IMR-90 (cell line): ENCODE measurements around the gene FADS1. TPM values are rescaled to one million over a fixed set of nuclear protein-coding genes. Genes with fewer than 3 reads are reported as not detected.
A peak's percentile ranks its signal among the peaks of the same experiment; 100 is the strongest.

ENCODE experiments used
- ATAC-seq: fragments of 200-7000 bp; cut with Tn5 transposase; 2 replicates; pipeline ENCODE4 v1.9.1; 2020; ENCODE audit warnings: low read depth, mild to moderate bottlenecking, moderate library complexity
- BruUV-seq: library from RNA; stranded (reverse); fragments of 400-500 nt; replicated peaks from 2 replicates; lab custom pipeline; 2021; lab: Mats Ljungman, UMichigan
- CTCF ChIA-PET: fragments of 300-600 bp; formaldehyde crosslinking; extraction: SDS; loops from one replicate; lab custom pipeline; 2021; ENCODE audit warnings: antibody characterized with exemption; lab: Yijun Ruan, JAX
- POLR2A ChIA-PET: fragments of 300-600 bp; sonication (Branson Sonifier 250); formaldehyde crosslinking; loops from one replicate; lab custom pipeline; 2022; ENCODE audit warnings: antibody characterized with exemption; ENCODE audit not compliant: unreplicated experiment; lab: Charles Lee
- DNase-seq: peaks from one replicate; pipeline ENCODE4 v3.0.0; 2013
- H2AFZ ChIP-seq: replicated peaks from 2 replicates; pipeline ENCODE3; 2013; ENCODE audit warnings: low read length, mild to moderate bottlenecking; ENCODE audit not compliant: poor library complexity
- H2AK5ac ChIP-seq: 2 replicates; pipeline ENCODE4 v1.6.1; 2013; ENCODE audit warnings: low read depth, low read length, inconsistent platforms
- H2AK9ac ChIP-seq: replicated peaks from 2 replicates; pipeline ENCODE3; 2013; ENCODE audit warnings: mild to moderate bottlenecking, low read depth, low read length, moderate library complexity; ENCODE audit not compliant: poor library complexity
- H2BK120ac ChIP-seq: 2 replicates; pipeline ENCODE4 v1.6.1; 2013; ENCODE audit warnings: low read depth, low read length, inconsistent platforms
- H2BK15ac ChIP-seq: 3 replicates; pipeline ENCODE4 v1.6.1; 2013; ENCODE audit warnings: low read depth, low read length, inconsistent platforms
- H2BK20ac ChIP-seq: 2 replicates; pipeline ENCODE4 v1.6.1; 2013; ENCODE audit warnings: low read depth, mild to moderate bottlenecking, inconsistent platforms, low read length, moderate library complexity
- H2BK5ac ChIP-seq: 2 replicates; pipeline ENCODE4 v1.6.1; 2013; ENCODE audit warnings: mild to moderate bottlenecking, low read depth, low read length, inconsistent platforms; ENCODE audit not compliant: poor library complexity, severe bottlenecking
- H3K14ac ChIP-seq: replicated peaks from 2 replicates; pipeline ENCODE4 v1.6.1; 2013; ENCODE audit warnings: low read depth, low read length, inconsistent platforms
- H3K18ac ChIP-seq: 2 replicates; pipeline ENCODE4 v1.6.1; 2013; ENCODE audit warnings: low read depth, low read length, control low read depth
- H3K23ac ChIP-seq: 2 replicates; pipeline ENCODE4 v1.6.1; 2013; ENCODE audit warnings: low read depth, low read length, inconsistent platforms
- H3K27ac ChIP-seq: 2 replicates; pipeline ENCODE4 v1.5.1; 2013; ENCODE audit warnings: mild to moderate bottlenecking, control low read depth, low read length; ENCODE audit not compliant: insufficient read depth
- H3K27me3 ChIP-seq: 2 replicates; pipeline ENCODE4 v1.6.1; 2013; ENCODE audit warnings: low read length; ENCODE audit not compliant: control insufficient read depth, insufficient read depth
- H3K36me3 ChIP-seq: 2 replicates; pipeline ENCODE4 v1.6.1; 2013; ENCODE audit warnings: low read length, mixed read lengths; ENCODE audit not compliant: control insufficient read depth, insufficient read depth
- H3K4ac ChIP-seq: 2 replicates; pipeline ENCODE4 v1.6.1; 2013; ENCODE audit warnings: low read depth, low read length, inconsistent platforms
- H3K4me1 ChIP-seq: 2 replicates; pipeline ENCODE4 v1.6.1; 2013; ENCODE audit warnings: low read length, mixed read lengths; ENCODE audit not compliant: control insufficient read depth, insufficient read depth
- H3K4me2 ChIP-seq: 2 replicates; pipeline ENCODE4 v1.6.1; 2013; ENCODE audit warnings: low read depth, mild to moderate bottlenecking, control low read depth, low read length, moderate library complexity
- H3K4me3 ChIP-seq: 2 replicates; pipeline ENCODE4 v1.5.1; 2013; ENCODE audit warnings: low read depth, mild to moderate bottlenecking, control low read depth, low read length, moderate library complexity; ENCODE audit not compliant: insufficient read depth
- H3K56ac ChIP-seq: 2 replicates; pipeline ENCODE4 v1.6.1; 2013; ENCODE audit warnings: low read length, inconsistent platforms; ENCODE audit not compliant: insufficient read depth; ENCODE audit errors: extremely low read depth
- H3K79me1 ChIP-seq, 2 experiments: 2 replicates each; pipeline ENCODE4 v1.6.1; 2013; ENCODE audit warnings: low read length in 2 of 2, inconsistent platforms in 1 of 2, low read depth in 1 of 2
- H3K9ac ChIP-seq: 2 replicates; pipeline ENCODE4 v1.6.1; 2013; ENCODE audit warnings: low read depth, low read length, control low read depth
- H3K9me1 ChIP-seq: 2 replicates; pipeline ENCODE4 v1.6.1; 2013; ENCODE audit warnings: low read length, inconsistent platforms; ENCODE audit not compliant: insufficient read depth
- H3K9me3 ChIP-seq: 2 replicates; pipeline ENCODE4 v1.6.1; 2013; ENCODE audit warnings: low read length; ENCODE audit not compliant: control insufficient read depth, insufficient read depth
- H4K20me1 ChIP-seq: 2 replicates; pipeline ENCODE4 v1.6.1; 2013; ENCODE audit warnings: low read length, inconsistent platforms; ENCODE audit not compliant: insufficient read depth
- H4K5ac ChIP-seq: 2 replicates; pipeline ENCODE4 v1.6.1; 2013; ENCODE audit warnings: mild to moderate bottlenecking, low read depth, low read length, control low read depth
- H4K8ac ChIP-seq, 2 experiments: 2 replicates each; pipeline ENCODE4 v1.6.1; 2013; ENCODE audit warnings: low read depth in 2 of 2, low read length in 2 of 2, control low read depth in 1 of 2, inconsistent platforms in 1 of 2
- H4K91ac ChIP-seq: 2 replicates; pipeline ENCODE4 v1.6.1; 2013; ENCODE audit warnings: low read depth, low read length, inconsistent platforms; ENCODE audit not compliant: insufficient read depth
- BHLHE40 ChIP-seq: fragments of 150-350 bp; IDR thresholded peaks from 2 replicates; pipeline ENCODE4 v1.6.1; 2016; ENCODE audit warnings: mild to moderate bottlenecking, low read depth, low read length
- CEBPB ChIP-seq: IDR thresholded peaks from 2 replicates; pipeline ENCODE4 v1.6.1; 2012; ENCODE audit warnings: low read depth, low read length, improper control_type of control experiment
- CHD1 ChIP-seq: IDR thresholded peaks from 2 replicates; pipeline ENCODE4 v1.6.1; 2012; ENCODE audit warnings: low read depth, low read length, improper control_type of control experiment
- CTCF ChIP-seq: conservative IDR thresholded peaks from 2 replicates; pipeline ENCODE4 v1.5.1; 2012; ENCODE audit warnings: mild to moderate bottlenecking, low read depth, low read length, improper control_type of control experiment
- ELK1 ChIP-seq: fragments of 150-350 bp; IDR thresholded peaks from 2 replicates; pipeline ENCODE4 v1.6.1; 2016; ENCODE audit warnings: low read depth, mild to moderate bottlenecking, low read length, moderate library complexity, borderline replicate concordance
- FOS ChIP-seq: fragments of 150-350 bp; IDR thresholded peaks from 2 replicates; pipeline ENCODE4 v1.6.1; 2016; ENCODE audit warnings: low read depth, low read length
- MAFK ChIP-seq: IDR thresholded peaks from 2 replicates; pipeline ENCODE4 v1.6.1; 2012; ENCODE audit warnings: low read depth, low read length, improper control_type of control experiment
- MAZ ChIP-seq: IDR thresholded peaks from 2 replicates; pipeline ENCODE4 v1.6.1; 2012; ENCODE audit warnings: low read depth, mild to moderate bottlenecking, low read length, improper control_type of control experiment, moderate library complexity, borderline replicate concordance
- MXI1 ChIP-seq: IDR thresholded peaks from 2 replicates; pipeline ENCODE4 v1.6.1; 2012; ENCODE audit warnings: low read depth, mild to moderate bottlenecking, low read length, moderate library complexity, borderline replicate concordance
- NFE2L2 ChIP-seq: fragments of 150-350 bp; IDR thresholded peaks from 2 replicates; pipeline ENCODE4 v1.6.1; 2016; ENCODE audit warnings: low read depth, mild to moderate bottlenecking, low read length
- POLR2A ChIP-seq: IDR thresholded peaks from 2 replicates; pipeline ENCODE4 v1.6.1; 2012; ENCODE audit warnings: mild to moderate bottlenecking, low read depth, low read length
- RAD21 ChIP-seq: IDR thresholded peaks from 2 replicates; pipeline ENCODE4 v1.6.1; 2012; ENCODE audit warnings: low read length, improper control_type of control experiment
- RCOR1 ChIP-seq: IDR thresholded peaks from 2 replicates; pipeline ENCODE4 v1.6.1; 2012; ENCODE audit warnings: mild to moderate bottlenecking, low read length, improper control_type of control experiment; ENCODE audit not compliant: insufficient replicate concordance
- RFX5 ChIP-seq: IDR thresholded peaks from 2 replicates; pipeline ENCODE4 v1.8.0; 2012; ENCODE audit warnings: low read depth, mild to moderate bottlenecking, low read length, moderate library complexity
- SMC3 ChIP-seq: fragments of 150-350 bp; IDR thresholded peaks from 2 replicates; pipeline ENCODE4 v1.6.1; 2016; ENCODE audit warnings: low read depth, mild to moderate bottlenecking, antibody characterized with exemption, low read length, moderate library complexity
- USF2 ChIP-seq: fragments of 150-350 bp; IDR thresholded peaks from 2 replicates; pipeline ENCODE4 v1.6.1; 2017; ENCODE audit warnings: mild to moderate bottlenecking, antibody characterized with exemption, low read length, low read depth
- WGBS, 2 experiments: methylation state at CpG; one replicate each; pipeline versions ENCODE4 v1.1.5 to v1.1.7; 2013; ENCODE audit warnings: missing lambda C conversion rate in 2 of 2; ENCODE audit not compliant: insufficient read length in 1 of 2; ENCODE audit errors: extremely low coverage in 2 of 2; 5-methylcytosine and 5-hydroxymethylcytosine counted together
- dilution Hi-C: fragments of 300-500 bp; cut with HindIII; formaldehyde crosslinking; loops from one replicate; pipeline ENCODE4 v1.14.3; 2018; ENCODE audit warnings: low sequenced_read_pairs; ENCODE audit not compliant: unreplicated experiment
- in situ Hi-C: fragments of 300-500 bp; cut with MboI; formaldehyde crosslinking; loops from 3 replicates; pipeline ENCODE4 v1.14.3; 2019; ENCODE audit warnings: low sequenced_read_pairs, inconsistent platforms, mixed read lengths
- intact Hi-C: fragments of 100-400 bp; cut with micrococcal nuclease; formaldehyde crosslinking; loops from 2 replicates; pipeline ENCODE4 v1.10.0; 2022
- polyA plus RNA-seq, 3 experiments: library from polyadenylated mRNA; depleted of rRNA; stranded (reverse); fragments of >200 nt; gene quantifications; 2 replicates each; pipeline ENCODE4 v1.2.3, GENCODE V29; 2012; ENCODE audit warnings: low replicate concordance in 1 of 3
- total RNA-seq: library from RNA; depleted of rRNA; stranded (reverse); fragments of >200 nt; gene quantifications from 2 replicates; pipeline ENCODE4 v1.2.3, GENCODE V29; 2012

Gene FADS1
- total and polyA plus RNA-seq, 2 of the 4 experiments (the other 2 are of a cell fraction) = 16.3 to 18.4 TPM

GRCh38 chr11:61757213-61757862 lies 59.5 kb downstream of the FADS1 start:
- POLR2A ChIA-PET = no interaction called here
- TF ChIP-seq CEBPB = no peak
- no peak for TF ChIP-seq CHD1
- TF ChIP-seq CTCF = no peak
- TF ChIP-seq RFX5 = no peak
- no peak for TF ChIP-seq MAFK
- no peak for TF ChIP-seq ELK1
- no peak for TF ChIP-seq RCOR1
- no peak for TF ChIP-seq POLR2A
- TF ChIP-seq MXI1 = no peak
- no peak for TF ChIP-seq NFE2L2
- TF ChIP-seq USF2 = no peak
- no peak for TF ChIP-seq RAD21
- no peak for TF ChIP-seq BHLHE40
- no peak for TF ChIP-seq FOS
- TF ChIP-seq MAZ = no peak
- no peak for TF ChIP-seq SMC3

More at GRCh38 chr11:61757213-61757862, 59.5 kb downstream of the FADS1 start:
- H2AK9ac ChIP-seq = no peak overlapping the region
- BruUV-seq = no TSS peak
- 0 out of 4 replicates have a peak, but pooled peaks cover 0 to 3% of the 10 kb centered on the region in 2 experiments for H3K79me1 ChIP-seq
- no peak for DNase-seq
- no peak overlapping the region for H3K4me3 ChIP-seq
- H2BK5ac ChIP-seq = no peak overlapping the region
- H3K9me3 ChIP-seq = no peaks in the 10 kb centered on the region
- no peak for ATAC-seq
- H4K91ac ChIP-seq = peak overlapping the region; percentile 76
- H2AFZ ChIP-seq = no peak overlapping the region
- no peak overlapping the region for H3K23ac ChIP-seq
- H2BK120ac ChIP-seq = no peak overlapping the region
- dilution Hi-C loops (no loop called here), in situ Hi-C loops (no loop called here), intact Hi-C loops (no loop called here)
- H2BK20ac ChIP-seq = no peak overlapping the region
- H3K4me2 ChIP-seq = no peak overlapping the region
- H4K20me1 ChIP-seq = no peaks in the 10 kb centered on the region
- no peaks in the 10 kb centered on the region for H3K36me3 ChIP-seq
- no peak overlapping the region for H3K4ac ChIP-seq
- no peaks in the 10 kb centered on the region for H3K9me1 ChIP-seq
- no peak overlapping the region for H3K18ac ChIP-seq
- WGBS, 2 experiments = 60% methylated on average over 2 of the region's 15 CpGs; no CpG with 5 or more reads in 1 of the 2 experiments
- CTCF ChIA-PET = no interaction called here
- no peak overlapping the region; the same call in 2 of the 3 replicates for H2BK15ac ChIP-seq
- no peak overlapping the region for H3K9ac ChIP-seq
- H3K56ac ChIP-seq = no peak overlapping the region
- no peak overlapping the region; the same call in 1 of the 2 replicates for H2AK5ac ChIP-seq
- H3K27me3 ChIP-seq = peaks cover 3% of the 10 kb centered on the region; the same call in 1 of the 2 replicates
- no peak overlapping the region for H3K27ac ChIP-seq
- H4K8ac ChIP-seq = no peak overlapping the region; a peak in 2 of 4 replicates
- no peak overlapping the region for H4K5ac ChIP-seq
- peaks cover 15% of the 10 kb centered on the region for H3K4me1 ChIP-seq
- H3K14ac ChIP-seq = no peak overlapping the region; the same call in 1 of the 2 replicates
